Neural cell (in vitro differentiated cells): ENCODE measurements around the gene SERPINE1.

ENCODE experiments used
- EZH2 ChIP-seq: fragments of 200-600, 300-800 bp; shearing (Covaris generic), sonication (generic); IDR thresholded peaks from 2 replicates; pipeline ENCODE4 v1.6.1; 2014; ENCODE audit warnings: antibody characterized with exemption, low read length, borderline replicate concordance, mild to moderate bottlenecking; ENCODE audit not compliant: insufficient read depth, poor library complexity, severe bottlenecking
- REST ChIP-seq: IDR thresholded peaks from 2 replicates; pipeline ENCODE4 v1.6.1; 2012; ENCODE audit warnings: borderline replicate concordance

- no peak for TF ChIP-seq REST
- no peak for TF ChIP-seq EZH2
Measured at GRCh38 chr7:101084865-101085161, 42.1 kb upstream of the SERPINE1 start.
